Right lobe of liver (tissue), 6 donors: Measurements from ENCODE around the gene PROX1. TPM values are rescaled to one million over a fixed set of nuclear protein-coding genes. Genes with fewer than 3 reads are reported as not detected.

Experiments used
- ATAC-seq, 4 donors: fragments of 200-7000 bp; cut with Tn5 transposase; one replicate each; pipeline ENCODE4 v1.9.1; 2020; ENCODE audit warnings: mild to moderate bottlenecking in 4 of 4, moderate library complexity in 4 of 4
- DNase-seq, 3 donors: peaks; one replicate each; pipeline ENCODE4 v3.0.0-alpha.2; 2020
- H3K27ac ChIP-seq, 3 donors: fragments of 200-600 bp; one replicate each; pipeline ENCODE4 v1.8.0; 2022
- H3K27me3 ChIP-seq, 2 donors: fragments of 200-600 bp; one replicate each; pipeline ENCODE4 v1.8.0; 2022
- H3K36me3 ChIP-seq, 4 donors: fragments of 200-600 bp; sonication (generic) in 1 of 4; one replicate each; pipeline versions ENCODE4 v1.5.1 to v1.8.0; 2017 to 2022; ENCODE audit warnings: control low read depth in 1 of 4
- H3K4me1 ChIP-seq, 4 donors: fragments of 200-600 bp; sonication (generic) in 1 of 4; one replicate each; pipeline versions ENCODE4 v1.5.1 to v1.8.0; 2017 to 2022; ENCODE audit warnings: control low read depth in 1 of 4
- H3K4me3 ChIP-seq, 3 donors: fragments of 200-600 bp; one replicate each; pipeline ENCODE4 v1.8.0; 2022
- H3K9me3 ChIP-seq, 4 donors: fragments of 200-600 bp; sonication (generic) in 1 of 4; one replicate each; pipeline versions ENCODE4 v1.5.1 to v1.8.0; 2017 to 2022; ENCODE audit warnings: control low read depth in 1 of 4
- CTCF ChIP-seq, 4 donors: fragments of 200-600 bp in 3 of 4; fragments of 450-650 bp in 1 of 4; IDR thresholded peaks; one replicate each; pipeline versions ENCODE4 v1.5.1 to v1.8.0; 2016 to 2022; ENCODE audit warnings: antibody characterized with exemption in 4 of 4, mild to moderate bottlenecking in 2 of 4
- POLR2A ChIP-seq: fragments of 450-650 bp; IDR thresholded peaks from one replicate; pipeline ENCODE4 v1.6.1; 2017; ENCODE audit warnings: antibody characterized with exemption, mild to moderate bottlenecking
- WGBS: methylation state at CpG from one replicate; pipeline ENCODE4 v1.1.6; 2018; ENCODE audit warnings: low coverage, low lambda C conversion rate; ENCODE audit not compliant: insufficient coverage; ENCODE audit errors: missing lambda C conversion rate; 5-methylcytosine and 5-hydroxymethylcytosine counted together
- intact Hi-C, 2 donors: fragments of 100-400 bp; cut with DNase I; formaldehyde crosslinking; loops; one replicate each; pipeline versions ENCODE4 v1.11.2 to v1.14.1; 2022
- total RNA-seq, 6 experiments: library from RNA; depleted of rRNA in 2 of 6; stranded (reverse); fragments of >200 nt in 2 of 6; fragmentation: NEBNext Ultra II Directional in 3 of 6; extraction: Animal tissue kit (Norgen Biotek cat#: 25700) in 3 of 6; gene quantifications; one replicate each; pipeline versions ENCODE4 v1.1.0 to v1.2.4, GENCODE V29; 2016 to 2023
- donor health status: DM: no; HTN: yes; CAD: no.
- donor health status: DM: no; HTN: no; CAD: no.
- donor health status: DM: no; HTN: no; CAD: no.
- donor health status: DM: no; HTN: yes; CAD: no.
- donor health status: DM: no; HTN: yes; CAD: no.

Gene PROX1
- total RNA-seq, 6 experiments from 2014 or later: 79.6 to 186 (median 164) TPM

GRCh38 chr1:213984387-213985208 is 3.2 kb upstream of the PROX1 start:
- peak in 3 of 4 donors; percentile 1 to 2 (median 1) for ATAC-seq
- Histone ChIP-seq H3K4me1 (peaks cover 0 to 14% (median 0%) of the 10 kb centered on the region in 4 donors), H3K36me3 (no peaks in the 10 kb centered on the region), H3K27ac (peak overlapping the region; percentile 90 to 98 (median 96)), H3K9me3 (no peaks in the 10 kb centered on the region), H3K27me3 (no peaks in the 10 kb centered on the region), H3K4me3 (peak overlapping the region; percentile 60 to 75 (median 63))
- peak in 1 of 3 donors; percentile 65 for DNase-seq
- no peak for TF ChIP-seq CTCF (IDR thresholded peaks at IDR 0.05)
- TF ChIP-seq POLR2A: peak; percentile 37
- intact Hi-C loops: no loop called here
- 11% methylated on average over 15 of the region's 15 CpGs for WGBS

DNA sequence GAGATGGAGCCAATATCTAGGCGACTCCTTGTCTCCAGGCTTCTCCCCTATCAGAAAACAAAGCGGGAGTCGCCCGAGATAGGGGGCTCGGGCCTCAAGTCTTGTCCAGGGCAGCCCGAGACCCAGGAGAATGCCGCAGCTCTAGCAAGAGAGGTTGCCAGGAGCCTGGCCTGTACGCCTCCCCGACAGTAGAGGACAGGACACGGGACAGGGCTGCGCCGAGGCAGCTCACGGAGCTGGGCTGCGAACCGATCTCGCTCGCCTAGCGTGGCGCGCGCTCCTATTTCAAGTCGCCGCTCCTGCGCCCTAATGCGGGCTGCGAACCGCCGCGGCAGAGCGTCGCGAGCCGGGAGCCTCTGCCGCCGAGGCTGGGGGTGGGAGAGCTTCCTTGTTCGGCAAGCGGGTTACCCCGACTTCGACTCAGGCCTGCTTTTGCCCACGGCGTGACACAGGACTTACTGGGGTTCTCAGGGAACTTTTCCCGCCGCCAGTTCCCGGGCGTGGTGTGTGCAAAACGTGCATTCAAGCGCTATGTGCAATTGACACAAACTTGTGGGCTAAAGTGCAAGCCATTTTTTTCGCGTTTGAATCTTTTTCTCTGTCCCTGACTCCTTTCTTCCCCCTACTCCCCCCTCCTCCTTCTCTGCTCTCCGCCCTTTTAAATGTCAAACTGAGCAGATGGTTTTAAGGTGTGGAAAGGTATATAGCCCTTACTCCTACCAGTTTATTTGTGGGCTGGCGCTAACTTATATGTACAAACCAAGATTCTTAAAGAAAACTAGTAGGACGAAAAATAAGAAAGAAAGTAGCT is 2.4 kb upstream of the PROX1 start:
- ATAC-seq: peak; percentile 13 to 43 (median 32)
- Histone ChIP-seq H3K4me1 (peaks cover 0 to 14% (median 0%) of the 10 kb centered on the region in 4 donors), H3K4me3 (peak overlapping the region; percentile 60 to 75 (median 63)), H3K27ac (peak overlapping the region; percentile 90 to 98 (median 96)), H3K27me3 (no peaks in the 10 kb centered on the region), H3K9me3 (no peaks in the 10 kb centered on the region), H3K36me3 (no peaks in the 10 kb centered on the region)
- DNase-seq: peak; percentile 59 to 74 (median 70)
- 2% methylated on average over 12 of the region's 52 CpGs for WGBS
- intact Hi-C loops: no loop called here
- TF ChIP-seq CTCF (IDR thresholded peaks at IDR 0.05) (no peak), POLR2A (peak; percentile 42)

GRCh38 chr1:213986020-213986924 is 1.5 kb upstream of the PROX1 start:
- no peaks in the 10 kb centered on the region for H3K27me3 ChIP-seq
- intact Hi-C loops: no loop called here
- H3K4me3 ChIP-seq: peak overlapping the region; percentile 60 to 75 (median 63)

More at GRCh38 chr1:213986020-213986924, 1.5 kb upstream of the PROX1 start:
- WGBS: 2% methylated on average over 31 of the region's 31 CpGs
- DNase-seq (peak in 1 of 3 donors; percentile 53), ATAC-seq (peak in 3 of 4 donors; percentile 0 to 4 (median 1))
- Histone ChIP-seq H3K27ac (peak overlapping the region; percentile 90 to 98 (median 96)), H3K36me3 (no peaks in the 10 kb centered on the region), H3K4me1 (peaks cover 0 to 14% (median 0%) of the 10 kb centered on the region in 4 donors), H3K9me3 (no peaks in the 10 kb centered on the region)
- no peak for TF ChIP-seq POLR2A
- no peak for TF ChIP-seq CTCF (IDR thresholded peaks at IDR 0.05)
